Transverse colon (tissue), 4 donors: ENCODE results near the gene TBL1XR1.

Source experiments
- EP300 ChIP-seq: sonication (generic); formaldehyde crosslinking; IDR thresholded peaks from one replicate; pipeline ENCODE4 v1.6.1; 2017; ENCODE audit warnings: antibody characterized with exemption, low read depth
- POLR2AphosphoS5 ChIP-seq, 3 donors: sonication (generic); formaldehyde crosslinking; IDR thresholded peaks; one replicate each; pipeline ENCODE4 v1.6.1; 2016; ENCODE audit warnings: antibody characterized with exemption in 3 of 3
- TF ChIP-seq, protein P1 (sequence below), 5 experiments: fragments of 200-600 bp in 3 of 5; fragments of 450-650 bp in 2 of 5; sonication (generic) in 3 of 5; IDR thresholded peaks; 1 replicate in 2 of 5; 2 replicates in 3 of 5; pipeline ENCODE4 v1.5.1; 2016 to 2017; ENCODE audit warnings: antibody characterized with exemption in 5 of 5, inconsistent platforms in 3 of 5, mild to moderate bottlenecking in 2 of 5, moderate library complexity in 1 of 5

- no peak for TF ChIP-seq POLR2AphosphoS5 (IDR thresholded peaks at IDR 0.05)
- no peak for TF ChIP-seq EP300
- TF ChIP-seq, protein P1, sequence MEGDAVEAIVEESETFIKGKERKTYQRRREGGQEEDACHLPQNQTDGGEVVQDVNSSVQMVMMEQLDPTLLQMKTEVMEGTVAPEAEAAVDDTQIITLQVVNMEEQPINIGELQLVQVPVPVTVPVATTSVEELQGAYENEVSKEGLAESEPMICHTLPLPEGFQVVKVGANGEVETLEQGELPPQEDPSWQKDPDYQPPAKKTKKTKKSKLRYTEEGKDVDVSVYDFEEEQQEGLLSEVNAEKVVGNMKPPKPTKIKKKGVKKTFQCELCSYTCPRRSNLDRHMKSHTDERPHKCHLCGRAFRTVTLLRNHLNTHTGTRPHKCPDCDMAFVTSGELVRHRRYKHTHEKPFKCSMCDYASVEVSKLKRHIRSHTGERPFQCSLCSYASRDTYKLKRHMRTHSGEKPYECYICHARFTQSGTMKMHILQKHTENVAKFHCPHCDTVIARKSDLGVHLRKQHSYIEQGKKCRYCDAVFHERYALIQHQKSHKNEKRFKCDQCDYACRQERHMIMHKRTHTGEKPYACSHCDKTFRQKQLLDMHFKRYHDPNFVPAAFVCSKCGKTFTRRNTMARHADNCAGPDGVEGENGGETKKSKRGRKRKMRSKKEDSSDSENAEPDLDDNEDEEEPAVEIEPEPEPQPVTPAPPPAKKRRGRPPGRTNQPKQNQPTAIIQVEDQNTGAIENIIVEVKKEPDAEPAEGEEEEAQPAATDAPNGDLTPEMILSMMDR (IDR thresholded peaks at IDR 0.05), result no peak
These were observed 89.6 kb downstream of the TBL1XR1 start for GRCh38 chr3:177107461-177108239.
